Hippocampal formation (tissue), 2 donors: ENCODE results near the gene KXD1.

Experiments used
- DNase-seq, 2 donors: peaks; one replicate each; lab custom pipeline; 2025; lab: John Stamatoyannopoulos, UW

The KXD1 gene

GRCh38 chr19:18613589-18614234 is 56.0 kb downstream of the KXD1 start:
- DNase-seq = no peak

GRCh38 chr19:18616023-18616422 is 58.4 kb downstream of the KXD1 start:
- DNase-seq = no peak

GRCh38 chr19:18617562-18617961 is 59.9 kb downstream of the KXD1 start:
- no peak for DNase-seq

GRCh38 chr19:18618236-18618635 is 60.6 kb downstream of the KXD1 start:
- DNase-seq = no peak
